Cardiac muscle cell (in vitro differentiated cells and primary cell): ENCODE measurements around the gene EHHADH. TPM values are rescaled to one million over a fixed set of nuclear protein-coding genes. Genes with fewer than 3 reads are reported as not detected.
"Not testable (repeated sequence)": the region's sequence is repeated elsewhere in the genome, so short reads cannot be mapped to it uniquely, and the experiment has no call there.

Experiments used
- DNase-seq, 2 donors: peaks; one replicate each; pipeline versions ENCODE4 v3.0.0 to v3.0.0-alpha.2; 2010 to 2017; ENCODE audit warnings: low read depth in 1 of 2, low spot score in 1 of 2
- H3K27ac ChIP-seq: fragments of 200-600 bp; sonication (generic); 2 replicates; pipeline ENCODE4 v1.5.1; 2016
- H3K27me3 ChIP-seq: fragments of 200-600 bp; sonication (generic); 2 replicates; pipeline ENCODE4 v1.6.0; 2016; ENCODE audit warnings: control low read depth
- H3K36me3 ChIP-seq: fragments of 200-600 bp; sonication (generic); 2 replicates; pipeline ENCODE4 v1.5.1; 2016; ENCODE audit warnings: control low read depth
- H3K4me1 ChIP-seq: fragments of 200-600 bp; sonication (generic); 2 replicates; pipeline ENCODE4 v1.8.1; 2017; ENCODE audit warnings: low read depth, mild to moderate bottlenecking, mixed run types
- H3K4me3 ChIP-seq: fragments of 200-600 bp; sonication (generic); 2 replicates; pipeline ENCODE4 v1.5.1; 2016; ENCODE audit warnings: mild to moderate bottlenecking
- H3K9me3 ChIP-seq: fragments of 200-600 bp; sonication (generic); 2 replicates; pipeline ENCODE4 v1.5.1; 2017; ENCODE audit warnings: low read depth, mild to moderate bottlenecking, control low read depth
- CTCF ChIP-seq: IDR thresholded peaks from 2 replicates; pipeline ENCODE4 v1.5.1; 2012; ENCODE audit warnings: low read depth, mild to moderate bottlenecking, low read length
- polyA plus RNA-seq: library from polyadenylated mRNA; unstranded; fragments of >200 nt; fragmentation: Nextera tagmentation; extraction: Ambion mirVana; gene quantifications from 2 replicates; pipeline ENCODE4 v1.2.1, GENCODE V29; 2016
- total RNA-seq: library from RNA; depleted of rRNA; stranded (reverse); fragments of >200 nt; gene quantifications from 2 replicates; pipeline ENCODE4 v1.2.3, GENCODE V29; 2016

EHHADH gene
- total and polyA plus RNA-seq, 2 experiments from 2014 or later: 3.8 to 7.7 TPM

DNA sequence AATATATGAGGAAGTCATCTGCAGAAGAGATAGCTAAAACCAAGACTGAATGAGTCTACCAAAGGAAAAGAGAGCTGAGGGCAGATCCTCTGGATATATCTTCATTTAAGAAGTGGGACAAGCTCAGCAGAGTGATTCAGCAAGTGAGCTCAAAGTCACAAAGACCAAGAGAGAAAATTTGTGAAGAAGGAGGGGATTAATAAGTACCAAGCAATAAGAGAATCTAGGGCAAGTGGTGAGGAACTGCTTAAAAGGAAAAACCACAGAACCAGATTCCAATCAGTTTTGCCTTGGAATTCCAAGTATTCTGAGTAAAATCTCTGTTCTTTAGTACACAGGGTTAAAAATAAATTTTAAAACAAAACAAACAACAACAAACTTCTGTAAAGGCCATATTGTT lies 3.6 kb downstream of the EHHADH start:
- Histone ChIP-seq H3K36me3 (no peaks in the 10 kb centered on the region), H3K27me3 (no peaks in the 10 kb centered on the region), H3K27ac (no peak overlapping the region), H3K4me3 (no peak overlapping the region), H3K9me3 (no peaks in the 10 kb centered on the region), H3K4me1 (no peaks in the 10 kb centered on the region)
- TF ChIP-seq CTCF: no peak
- DNase-seq: peak in 1 of 2 donors; percentile 32

GRCh38 chr3:185242642-185243041 lies 11.2 kb downstream of the EHHADH start:
- H3K27me3 ChIP-seq: no peaks in the 10 kb centered on the region
- no peak overlapping the region for H3K4me3 ChIP-seq
- H3K9me3 ChIP-seq: no peaks in the 10 kb centered on the region
- no peaks in the 10 kb centered on the region for H3K36me3 ChIP-seq
- no peak for TF ChIP-seq CTCF
- DNase-seq: no peak
- H3K4me1 ChIP-seq: no peaks in the 10 kb centered on the region
- H3K27ac ChIP-seq: no peak overlapping the region

- no peaks in the 10 kb centered on the region for H3K9me3 ChIP-seq
- no peaks in the 10 kb centered on the region for H3K4me1 ChIP-seq
- no peak for DNase-seq
These were observed 16.9 kb downstream of the EHHADH start for GRCh38 chr3:185236969-185237368.

GRCh38 chr3:185233328-185233727 lies 20.5 kb downstream of the EHHADH start:
- no peak overlapping the region for H3K4me3 ChIP-seq
- no peak for DNase-seq
- H3K9me3 ChIP-seq: no peaks in the 10 kb centered on the region
- H3K36me3 ChIP-seq: no peaks in the 10 kb centered on the region
- TF ChIP-seq CTCF: no peak
- H3K27me3 ChIP-seq: no peaks in the 10 kb centered on the region
- no peaks in the 10 kb centered on the region for H3K4me1 ChIP-seq
- H3K27ac ChIP-seq: no peak overlapping the region

More at GRCh38 chr3:185236969-185237368, 16.9 kb downstream of the EHHADH start:
- H3K27ac ChIP-seq: no peak overlapping the region
- no peak overlapping the region for H3K4me3 ChIP-seq
- H3K27me3 ChIP-seq: no peaks in the 10 kb centered on the region
- H3K36me3 ChIP-seq: no peaks in the 10 kb centered on the region
- no peak for TF ChIP-seq CTCF

DNA sequence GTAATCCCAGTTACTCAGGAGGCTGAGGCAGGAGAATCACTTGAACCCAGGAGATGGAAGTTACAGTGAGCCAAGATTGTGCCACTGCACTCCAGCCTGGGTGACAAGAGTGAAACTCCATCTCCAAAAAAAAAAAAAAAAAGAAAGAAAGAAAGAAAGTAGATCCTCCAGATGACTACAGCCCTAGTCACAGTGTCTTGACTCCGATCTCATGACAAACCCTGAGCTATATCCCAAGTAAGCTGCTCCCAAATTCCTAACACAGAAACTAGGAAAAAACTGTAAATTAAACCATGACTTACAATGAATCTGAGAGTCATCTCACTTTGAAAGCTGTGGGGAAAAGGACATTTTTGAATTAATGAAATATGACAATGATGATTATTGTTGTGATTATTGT lies 27.3 kb downstream of the EHHADH start:
- DNase-seq: not testable (repeated sequence)

GRCh38 chr3:185225523-185225922 lies 28.3 kb downstream of the EHHADH start:
- no peak overlapping the region for H3K27ac ChIP-seq
- TF ChIP-seq CTCF: no peak
- DNase-seq: peak in 1 of 2 donors; percentile 37
- H3K4me1 ChIP-seq: no peaks in the 10 kb centered on the region
- H3K9me3 ChIP-seq: no peaks in the 10 kb centered on the region
- no peak overlapping the region for H3K4me3 ChIP-seq
- H3K27me3 ChIP-seq: no peaks in the 10 kb centered on the region
- no peaks in the 10 kb centered on the region for H3K36me3 ChIP-seq

More for the DNA sequence above, 27.3 kb downstream of the EHHADH start:
- H3K9me3 ChIP-seq, H3K4me1 ChIP-seq, H3K36me3 ChIP-seq, H3K27ac ChIP-seq, H3K4me3 ChIP-seq, H3K27me3 ChIP-seq: not testable (repeated sequence)
